K562 (cell line): Measurements from ENCODE around the gene SDHAF1. TPM values are rescaled to one million over a fixed set of nuclear protein-coding genes. Genes with fewer than 3 reads are reported as not detected.

Experiments
- CLOCK ChIP-seq: fragments of 250-450 bp; sonication (Bioruptor Pico); IDR thresholded peaks from 2 replicates; pipeline ENCODE4 v1.4.0; 2020; ENCODE audit warnings: mild to moderate bottlenecking, moderate library complexity, borderline replicate concordance
- E4F1 ChIP-seq: fragments of 250-450 bp; sonication (Bioruptor Pico); IDR thresholded peaks from 2 replicates; pipeline ENCODE4 v1.5.0; 2021; ENCODE audit warnings: mild to moderate bottlenecking, borderline replicate concordance
- GTF3C2 ChIP-seq: IDR thresholded peaks from 3 replicates; pipeline ENCODE4 v1.6.1; 2011; ENCODE audit warnings: borderline replicate concordance, mild to moderate bottlenecking, moderate library complexity; ENCODE audit not compliant: insufficient read length; ENCODE audit errors: extremely low read depth
- IRF2 ChIP-seq: sonication (generic); formaldehyde crosslinking; IDR thresholded peaks from 2 replicates; pipeline ENCODE4 v1.8.1; 2022; ENCODE audit warnings: mild to moderate bottlenecking, missing genetic modification reagents
- NELFE ChIP-seq: IDR thresholded peaks from 2 replicates; pipeline ENCODE4 v1.6.1; 2011; ENCODE audit warnings: mild to moderate bottlenecking; ENCODE audit not compliant: insufficient read depth, insufficient read length
- POLR2H ChIP-seq: IDR thresholded peaks from 2 replicates; pipeline ENCODE4 v1.6.1; 2016; ENCODE audit warnings: missing genetic modification characterization, low read depth, mild to moderate bottlenecking, control low read depth, missing compliant biosample characterization, moderate library complexity
- ZNF140 ChIP-seq: fragments of 250-450 bp; sonication (Bioruptor Pico); IDR thresholded peaks from 2 replicates; pipeline ENCODE4 v1.8.0; 2021; ENCODE audit warnings: moderate library complexity, mild to moderate bottlenecking, inconsistent platforms
- ZNF143 ChIP-seq: sonication (generic); formaldehyde crosslinking; IDR thresholded peaks from 2 replicates; pipeline ENCODE4 v1.9.0; 2022; ENCODE audit warnings: mild to moderate bottlenecking, missing genetic modification reagents
- polyA plus RNA-seq, 8 experiments: library from polyadenylated mRNA; depleted of rRNA in 4 of 8; stranded (reverse) in 5 of 8; unstranded in 3 of 8; fragments of >200 nt; fragmentation: Nextera tagmentation in 2 of 8; fragmentation: Illumina TruSeq in 1 of 8; extraction: Ambion mirVana in 2 of 8; extraction: Trizol in 1 of 8; gene quantifications; 2 replicates each; pipeline versions ENCODE4 v1.2.1 to v1.2.3, GENCODE V29; 2011 to 2014; ENCODE audit warnings: inconsistent platforms in 1 of 8, missing spikeins in 1 of 8
- total RNA-seq, 7 experiments: library from RNA; depleted of rRNA in 6 of 7; stranded (reverse); fragments of >200 nt in 6 of 7; fragmentation: Illumina TruSeq in 2 of 7; extraction: Trizol in 2 of 7; gene quantifications; 2 replicates each; pipeline versions ENCODE4 v1.2.1 to v1.2.3, GENCODE V29; 2011 to 2021; ENCODE audit warnings: low replicate concordance in 1 of 7
- TF ChIP-seq, protein P1 (sequence below), 2 experiments: fragments of 150-350 bp in 1 of 2; IDR thresholded peaks; 2 replicates each; pipeline ENCODE4 v1.6.1; 2012 to 2016; ENCODE audit warnings: low read depth in 2 of 2, low read length in 2 of 2, mild to moderate bottlenecking in 1 of 2, moderate library complexity in 1 of 2
- TF ChIP-seq, protein P2 (sequence below): sonication (generic); formaldehyde crosslinking; IDR thresholded peaks from 2 replicates; pipeline ENCODE4 v1.8.0; 2022; ENCODE audit warnings: mild to moderate bottlenecking, missing genetic modification reagents
- TF ChIP-seq, protein P3 (sequence below): sonication (generic); formaldehyde crosslinking; IDR thresholded peaks from 2 replicates; pipeline ENCODE4 v1.8.0; 2022; ENCODE audit warnings: missing genetic modification reagents, mild to moderate bottlenecking, moderate library complexity, borderline replicate concordance

Gene SDHAF1
- total and polyA plus RNA-seq, 9 of the 15 experiments (the other 6 are each of a cell fraction or from before 2014, with no cell fraction given), result 0.42 to 55.7 (median 18.8) TPM

- no peak for TF ChIP-seq GTF3C2
- no peak for TF ChIP-seq ZNF140 (CRISPR knock-in tag)
- TF ChIP-seq CLOCK, result no peak
- TF ChIP-seq ZNF143 (CRISPR knock-in tag), result no peak
- TF ChIP-seq, protein P1, sequence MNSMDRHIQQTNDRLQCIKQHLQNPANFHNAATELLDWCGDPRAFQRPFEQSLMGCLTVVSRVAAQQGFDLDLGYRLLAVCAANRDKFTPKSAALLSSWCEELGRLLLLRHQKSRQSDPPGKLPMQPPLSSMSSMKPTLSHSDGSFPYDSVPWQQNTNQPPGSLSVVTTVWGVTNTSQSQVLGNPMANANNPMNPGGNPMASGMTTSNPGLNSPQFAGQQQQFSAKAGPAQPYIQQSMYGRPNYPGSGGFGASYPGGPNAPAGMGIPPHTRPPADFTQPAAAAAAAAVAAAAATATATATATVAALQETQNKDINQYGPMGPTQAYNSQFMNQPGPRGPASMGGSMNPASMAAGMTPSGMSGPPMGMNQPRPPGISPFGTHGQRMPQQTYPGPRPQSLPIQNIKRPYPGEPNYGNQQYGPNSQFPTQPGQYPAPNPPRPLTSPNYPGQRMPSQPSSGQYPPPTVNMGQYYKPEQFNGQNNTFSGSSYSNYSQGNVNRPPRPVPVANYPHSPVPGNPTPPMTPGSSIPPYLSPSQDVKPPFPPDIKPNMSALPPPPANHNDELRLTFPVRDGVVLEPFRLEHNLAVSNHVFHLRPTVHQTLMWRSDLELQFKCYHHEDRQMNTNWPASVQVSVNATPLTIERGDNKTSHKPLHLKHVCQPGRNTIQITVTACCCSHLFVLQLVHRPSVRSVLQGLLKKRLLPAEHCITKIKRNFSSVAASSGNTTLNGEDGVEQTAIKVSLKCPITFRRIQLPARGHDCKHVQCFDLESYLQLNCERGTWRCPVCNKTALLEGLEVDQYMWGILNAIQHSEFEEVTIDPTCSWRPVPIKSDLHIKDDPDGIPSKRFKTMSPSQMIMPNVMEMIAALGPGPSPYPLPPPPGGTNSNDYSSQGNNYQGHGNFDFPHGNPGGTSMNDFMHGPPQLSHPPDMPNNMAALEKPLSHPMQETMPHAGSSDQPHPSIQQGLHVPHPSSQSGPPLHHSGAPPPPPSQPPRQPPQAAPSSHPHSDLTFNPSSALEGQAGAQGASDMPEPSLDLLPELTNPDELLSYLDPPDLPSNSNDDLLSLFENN (IDR thresholded peaks at IDR 0.05; ENCODE audit: low read depth in 2 of 2, low read length in 2 of 2), result no peak
- TF ChIP-seq POLR2H (tag), result peak; percentile 59; the same call in 1 of the 2 replicates
- no peak for TF ChIP-seq E4F1 (CRISPR knock-in tag)
- no peak for TF ChIP-seq NELFE
- no peak for TF ChIP-seq IRF2 (CRISPR knock-in tag)
- TF ChIP-seq, protein P2, sequence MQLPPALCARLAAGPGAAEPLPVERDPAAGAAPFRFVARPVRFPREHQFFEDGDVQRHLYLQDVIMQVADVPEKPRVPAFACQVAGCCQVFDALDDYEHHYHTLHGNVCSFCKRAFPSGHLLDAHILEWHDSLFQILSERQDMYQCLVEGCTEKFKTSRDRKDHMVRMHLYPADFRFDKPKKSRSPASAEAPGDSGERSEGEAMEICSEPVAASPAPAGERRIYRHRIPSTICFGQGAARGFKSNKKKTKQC (CRISPR knock-in tag), result no peak
- TF ChIP-seq, protein P3, sequence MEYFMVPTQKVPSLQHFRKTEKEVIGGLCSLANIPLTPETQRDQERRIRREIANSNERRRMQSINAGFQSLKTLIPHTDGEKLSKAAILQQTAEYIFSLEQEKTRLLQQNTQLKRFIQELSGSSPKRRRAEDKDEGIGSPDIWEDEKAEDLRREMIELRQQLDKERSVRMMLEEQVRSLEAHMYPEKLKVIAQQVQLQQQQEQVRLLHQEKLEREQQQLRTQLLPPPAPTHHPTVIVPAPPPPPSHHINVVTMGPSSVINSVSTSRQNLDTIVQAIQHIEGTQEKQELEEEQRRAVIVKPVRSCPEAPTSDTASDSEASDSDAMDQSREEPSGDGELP (CRISPR knock-in tag), result peak; percentile 67; the same call in 1 of the 2 replicates
Measured at GRCh38 chr19:36014012-36014924, 19.3 kb downstream of the SDHAF1 start, which contains the start of gene ALKBH6 (continued).
